HepG2 (cell line): Measurements from ENCODE around the gene MAVS. TPM values are rescaled to one million over a fixed set of nuclear protein-coding genes. Genes with fewer than 3 reads are reported as not detected.
A peak's percentile ranks its signal among the peaks of the same experiment; 100 is the strongest.

Experiments
- ATAC-seq: fragments of 200-7000 bp; cut with Tn5 transposase; 3 replicates; pipeline ENCODE4 v1.9.1; 2020; ENCODE audit warnings: mild to moderate bottlenecking, moderate library complexity
- BruUV-seq: library from RNA; stranded (reverse); fragments of 400-500 nt; replicated peaks from 2 replicates; lab custom pipeline; 2021; lab: Mats Ljungman, UMichigan
- CTCF ChIA-PET: fragments of 300-600 bp; formaldehyde crosslinking; extraction: SDS; loops from one replicate; lab custom pipeline; 2021; ENCODE audit warnings: low total read pairs, inconsistent platforms, low intra/inter-chr PET ratio; lab: Yijun Ruan, JAX
- POLR2A ChIA-PET: fragments of 350-600 bp; sonication (Branson Sonifier 250); formaldehyde crosslinking; loops from one replicate; lab custom pipeline; 2020; ENCODE audit warnings: antibody characterized with exemption, inconsistent platforms; lab: Yijun Ruan, JAX
- DNase-seq: peaks from one replicate; pipeline ENCODE4 v3.0.0-alpha.2; 2015; ENCODE audit warnings: low spot score
- FAIRE-seq: peaks from 3 replicates; lab custom pipeline; 2011; peaks lifted over from hg19 to GRCh38; lab: Jason Lieb, UNC
- H2AFZ ChIP-seq: one replicate; pipeline ENCODE4 v1.6.1; 2011; ENCODE audit warnings: low read length, inconsistent platforms
- H3K27ac ChIP-seq: fragments of 300-600 bp; 3 replicates; pipeline ENCODE4 v1.8.0; 2011; ENCODE audit warnings: mixed run types, mild to moderate bottlenecking, mixed read lengths, low read length, inconsistent platforms; ENCODE audit not compliant: insufficient read depth; ENCODE audit errors: extremely low read length
- H3K27me3 ChIP-seq, 2 experiments: fragments of 200-600 bp in 1 of 2; 2 replicates in 1 of 2; 3 replicates in 1 of 2; pipeline versions ENCODE4 v1.6.0 to v1.8.0; 2011; ENCODE audit warnings: low read length in 2 of 2, mild to moderate bottlenecking in 2 of 2, moderate library complexity in 2 of 2, inconsistent platforms in 1 of 2; ENCODE audit not compliant: insufficient read depth in 2 of 2, control insufficient read depth in 1 of 2
- H3K36me3 ChIP-seq, 2 experiments: fragments of 200-600 bp in 1 of 2; replicated peaks in 1 of 2; 2 replicates in 1 of 2; 3 replicates in 1 of 2; pipeline versions ENCODE4 v1.5.1 to v1.8.0; 2011; ENCODE audit warnings: low read length in 2 of 2, inconsistent platforms in 1 of 2; ENCODE audit not compliant: insufficient read depth in 2 of 2, control insufficient read depth in 1 of 2
- H3K4me1 ChIP-seq: 2 replicates; pipeline ENCODE4 v1.5.1; 2012; ENCODE audit warnings: low read length, inconsistent platforms; ENCODE audit not compliant: insufficient read depth
- H3K4me2 ChIP-seq: 2 replicates; pipeline ENCODE4 v1.6.0; 2011; ENCODE audit warnings: low read depth, low read length, inconsistent platforms
- H3K4me3 ChIP-seq, 3 experiments: fragments of 200-600 bp in 1 of 3; sonication (generic), shearing (Covaris generic) in 1 of 3; replicated peaks in 1 of 3; 2 replicates each; pipeline ENCODE4 v1.5.1; 2011 to 2016; ENCODE audit warnings: low read length in 3 of 3, inconsistent platforms in 2 of 3, low read depth in 2 of 3, mild to moderate bottlenecking in 2 of 3, control low read depth in 1 of 3, mixed read lengths in 1 of 3; ENCODE audit not compliant: insufficient read depth in 1 of 3
- H3K79me2 ChIP-seq: one replicate; pipeline ENCODE4 v1.6.1; 2011; ENCODE audit warnings: low read length, inconsistent platforms; ENCODE audit not compliant: insufficient read depth
- H3K9ac ChIP-seq: 2 replicates; pipeline ENCODE4 v1.6.0; 2011; ENCODE audit warnings: mild to moderate bottlenecking, low read depth, low read length, inconsistent platforms; ENCODE audit not compliant: insufficient read depth
- H3K9me3 ChIP-seq: 2 replicates; pipeline ENCODE4 v1.5.1; 2012; ENCODE audit warnings: mild to moderate bottlenecking, low read length
- H4K20me1 ChIP-seq: 2 replicates; pipeline ENCODE4 v1.6.0; 2011; ENCODE audit warnings: inconsistent platforms, mild to moderate bottlenecking, low read length, moderate library complexity; ENCODE audit not compliant: insufficient read depth
- AGO1 ChIP-seq: fragments of 200-400 bp; formaldehyde crosslinking; IDR thresholded peaks from 2 replicates; pipeline ENCODE4 v1.6.1; 2017; ENCODE audit warnings: mild to moderate bottlenecking, low read depth, low read length, moderate library complexity; ENCODE audit not compliant: poor library complexity, severe bottlenecking
- ETS1 ChIP-seq: sonication (generic); formaldehyde crosslinking; IDR thresholded peaks from 2 replicates; pipeline ENCODE4 v1.4.0; 2020; ENCODE audit warnings: missing genetic modification reagents
- ETV6 ChIP-seq: sonication (generic); formaldehyde crosslinking; conservative IDR thresholded peaks from 2 replicates; pipeline ENCODE4 v1.4.0; 2020; ENCODE audit warnings: missing genetic modification reagents
- FOXA3 ChIP-seq: IDR thresholded peaks from 2 replicates; pipeline ENCODE4 v1.6.1; 2016; ENCODE audit warnings: missing genetic modification reagents, missing compliant biosample characterization
- FOXP1 ChIP-seq, 2 experiments: fragments of 450-650 bp in 1 of 2; IDR thresholded peaks; 2 replicates each; pipeline ENCODE4 v1.6.1; 2017 to 2018; ENCODE audit warnings: antibody characterized with exemption in 1 of 2
- HOXA3 ChIP-seq: sonication (generic); formaldehyde crosslinking; IDR thresholded peaks from 2 replicates; pipeline ENCODE4 v1.5.0; 2020; ENCODE audit warnings: missing genetic modification reagents
- KLF6 ChIP-seq: IDR thresholded peaks from 2 replicates; pipeline ENCODE4 v1.8.0; 2016; ENCODE audit warnings: missing biosample characterization, missing genetic modification reagents
- RCOR2 ChIP-seq: IDR thresholded peaks from 2 replicates; pipeline ENCODE4 v1.6.1; 2016; ENCODE audit warnings: missing biosample characterization, missing genetic modification reagents
- STAT6 ChIP-seq: sonication (generic); formaldehyde crosslinking; IDR thresholded peaks from 2 replicates; pipeline ENCODE4 v1.4.0; 2020; ENCODE audit warnings: missing genetic modification reagents, mild to moderate bottlenecking, borderline replicate concordance
- ZNF432 ChIP-seq: sonication (generic); formaldehyde crosslinking; IDR thresholded peaks from 2 replicates; pipeline ENCODE4 v1.5.0; 2020; ENCODE audit warnings: missing genetic modification reagents, mild to moderate bottlenecking, borderline replicate concordance
- ZNF577 ChIP-seq: sonication (generic); formaldehyde crosslinking; IDR thresholded peaks from 2 replicates; pipeline ENCODE4 v1.4.0; 2020; ENCODE audit warnings: mild to moderate bottlenecking, low read depth, missing genetic modification reagents, borderline replicate concordance
- ZNF672 ChIP-seq: sonication (generic); formaldehyde crosslinking; IDR thresholded peaks from 2 replicates; pipeline ENCODE4 v1.8.1; 2022; ENCODE audit warnings: missing genetic modification reagents
- ZSCAN21 ChIP-seq: sonication (generic); formaldehyde crosslinking; IDR thresholded peaks from 2 replicates; pipeline ENCODE4 v1.8.0; 2022; ENCODE audit warnings: mild to moderate bottlenecking, missing genetic modification reagents, moderate library complexity, borderline replicate concordance
- WGBS: methylation state at CpG from one replicate; pipeline ENCODE4 v1.1.6; 2017; ENCODE audit warnings: low lambda C conversion rate; 5-methylcytosine and 5-hydroxymethylcytosine counted together
- in situ Hi-C: cut with HindIII; loops from 2 replicates; pipeline ENCODE4 v1.10.0; 2017; ENCODE audit warnings: low pct_unique_long_range_greater_than_20kb; ENCODE audit not compliant: extremely low pct_ligation_motif_present
- intact Hi-C: fragments of 100-400 bp; cut with micrococcal nuclease; formaldehyde crosslinking; loops from one replicate; pipeline ENCODE4 v1.10.0; 2022; ENCODE audit not compliant: unreplicated experiment
- polyA plus RNA-seq, 8 experiments: library from polyadenylated mRNA; depleted of rRNA in 3 of 8; stranded (reverse) in 7 of 8; unstranded in 1 of 8; fragments of >200 nt; fragmentation: Illumina TruSeq in 4 of 8; extraction: Trizol in 4 of 8; gene quantifications; 2 replicates each; pipeline versions ENCODE4 v1.2.1 to v1.2.3, GENCODE V29; 2011 to 2016; ENCODE audit warnings: low read depth in 4 of 8, missing spikeins in 1 of 8, mixed read lengths in 1 of 8; ENCODE audit not compliant: insufficient read depth in 1 of 8
- total RNA-seq, 5 experiments: library from RNA; depleted of rRNA; stranded (reverse); fragments of >200 nt; fragmentation: Illumina TruSeq; extraction: Trizol; gene quantifications; 2 replicates each; pipeline ENCODE4 v1.2.3, GENCODE V29; 2016; ENCODE audit warnings: low read depth in 1 of 5
- TF ChIP-seq, protein P1 (sequence below): sonication (generic); formaldehyde crosslinking; IDR thresholded peaks from 2 replicates; pipeline ENCODE4 v1.9.0; 2022; ENCODE audit warnings: low read depth, missing genetic modification reagents

MAVS gene
- total and polyA plus RNA-seq, 2 of the 13 experiments (the other 11 are each of a cell fraction or from before 2014, with no cell fraction given) = 27.3 to 36.6 TPM

- TF ChIP-seq STAT6 (CRISPR knock-in tag) = no peak
Measured at GRCh38 chr20:3819411-3820047, 27.1 kb upstream of the MAVS start (continued).

- 2% methylated on average over 78 of the region's 96 CpGs for WGBS
- FAIRE-seq = peak; percentile 87
- intact Hi-C loops = loop anchor here (1.0 to 2.0 kb wide), 3 partner anchors 22 to 69 kb away; partner anchors contain the start of genes MAVS and PANK2
- TF ChIP-seq RCOR2 (0 out of 2 replicates have a peak, but pooled peaks have one; percentile 53), ETS1 (CRISPR knock-in tag) (peak; percentile 76; the same call in 1 of the 2 replicates), HOXA3 (CRISPR knock-in tag) (peak; percentile 100), KLF6 (peak; percentile 97), ZNF672 (CRISPR knock-in tag) (0 out of 2 replicates have a peak, but pooled peaks have one; percentile 63), AGO1 (peak; percentile 85), ETV6 (CRISPR knock-in tag) (peak; percentile 98), FOXA3 (peak; percentile 73), ZSCAN21 (peak; percentile 95; the same call in 1 of the 2 replicates), FOXP1 (IDR thresholded peaks at IDR 0.05) (no peak), FOXP1 (CRISPR knock-in tag; IDR thresholded peaks at IDR 0.05) (peak; percentile 51; the same call in 1 of the 2 replicates), ZNF577 (CRISPR knock-in tag) (0 out of 2 replicates have a peak, but pooled peaks have one; percentile 85), ZNF432 (CRISPR knock-in tag) (no peak)
- TF ChIP-seq, protein P1, sequence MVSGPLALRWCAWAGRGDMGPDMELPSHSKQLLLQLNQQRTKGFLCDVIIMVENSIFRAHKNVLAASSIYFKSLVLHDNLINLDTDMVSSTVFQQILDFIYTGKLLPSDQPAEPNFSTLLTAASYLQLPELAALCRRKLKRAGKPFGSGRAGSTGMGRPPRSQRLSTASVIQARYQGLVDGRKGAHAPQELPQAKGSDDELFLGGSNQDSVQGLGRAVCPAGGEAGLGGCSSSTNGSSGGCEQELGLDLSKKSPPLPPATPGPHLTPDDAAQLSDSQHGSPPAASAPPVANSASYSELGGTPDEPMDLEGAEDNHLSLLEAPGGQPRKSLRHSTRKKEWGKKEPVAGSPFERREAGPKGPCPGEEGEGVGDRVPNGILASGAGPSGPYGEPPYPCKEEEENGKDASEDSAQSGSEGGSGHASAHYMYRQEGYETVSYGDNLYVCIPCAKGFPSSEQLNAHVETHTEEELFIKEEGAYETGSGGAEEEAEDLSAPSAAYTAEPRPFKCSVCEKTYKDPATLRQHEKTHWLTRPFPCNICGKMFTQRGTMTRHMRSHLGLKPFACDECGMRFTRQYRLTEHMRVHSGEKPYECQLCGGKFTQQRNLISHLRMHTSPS (CRISPR knock-in tag) = peak; percentile 79
Measured at GRCh38 chr20:3820048-3820900, 26.4 kb upstream of the MAVS start, which contains the start of gene AP5S1. AP5S1 (plus strand) TSS chr20:3820547; CDS start chr20:3822118, 1,571 bp downstream.

More at GRCh38 chr20:3820048-3820900, 26.4 kb upstream of the MAVS start, which contains the start of gene AP5S1:
- H3K27ac ChIP-seq = peak within 1 kb of the TSS; percentile 96
- peaks cover 9 to 20% of the 10 kb centered on the region in 2 experiments for H3K36me3 ChIP-seq
- POLR2A ChIA-PET = interaction anchor here (1.0 to 4.8 kb wide), 26 partner anchors 8 to 265 kb away, joined by 3 to 134 read pairs (median 8); partner anchors contain the start of genes ADISSP, CDC25B, CENPB and MAVS
- no peak within 1 kb of the TSS for H2AFZ ChIP-seq
- ATAC-seq (peak; percentile 77), DNase-seq (peak; percentile 97)
- H3K9me3 ChIP-seq = no peaks in the 10 kb centered on the region
- H3K27me3 ChIP-seq = peaks cover 1 to 10% of the 10 kb centered on the region in 2 experiments; a peak in 2 of 5 replicates
- H3K9ac ChIP-seq = peak within 1 kb of the TSS; percentile 99
- peak within 1 kb of the TSS; percentile 91 to 95 (median 94) for H3K4me3 ChIP-seq
- peaks cover 32% of the 10 kb centered on the region for H3K4me1 ChIP-seq
- in situ Hi-C loops = no loop called here
- CTCF ChIA-PET = interaction anchor here (0.9 to 4.6 kb wide), 7 partner anchors 22 to 71 kb away, joined by 3 to 119 read pairs (median 7); partner anchors contain the start of genes CENPB and SPEF1
- BruUV-seq = no TSS peak
- peaks cover 12% of the 10 kb centered on the region for H3K79me2 ChIP-seq
- H4K20me1 ChIP-seq = no peaks in the 10 kb centered on the region
- H3K4me2 ChIP-seq = peak within 1 kb of the TSS; percentile 87
